ENCODE data around the gene F13A1. TPM values are rescaled to one million over a fixed set of nuclear protein-coding genes. Genes with fewer than 3 reads are reported as not detected.
"Not testable (repeated sequence)": the region's sequence is repeated elsewhere in the genome, so short reads cannot be mapped to it uniquely, and the experiment has no call there.

The F13A1 gene
- total RNA-seq, 1 experiment from 2014 or later, result 2.5 TPM

GRCh38 chr6:6332811-6333244 is 12.4 kb upstream of the F13A1 start:
- DNase-seq, result no peak
- no peaks in the 10 kb centered on the region for H3K9me3 ChIP-seq (replicated peaks)
- H3K4me3 ChIP-seq, result no peak overlapping the region
- H3K4me1 ChIP-seq, result no peaks in the 10 kb centered on the region
- no peaks in the 10 kb centered on the region for H3K36me3 ChIP-seq
- H3K27ac ChIP-seq, result no peak overlapping the region
- no peaks in the 10 kb centered on the region for H3K27me3 ChIP-seq

GRCh38 chr6:6331946-6332601 is 11.6 kb upstream of the F13A1 start:
- H3K27me3 ChIP-seq, result no peaks in the 10 kb centered on the region
- H3K4me1 ChIP-seq, result no peaks in the 10 kb centered on the region
- no peaks in the 10 kb centered on the region for H3K36me3 ChIP-seq
- no peak for DNase-seq
- no peak overlapping the region for H3K4me3 ChIP-seq
- no peak overlapping the region for H3K27ac ChIP-seq
- no peaks in the 10 kb centered on the region for H3K9me3 ChIP-seq (replicated peaks)

GRCh38 chr6:6331393-6331792 is 10.9 kb upstream of the F13A1 start:
- Histone ChIP-seq H3K27me3 (no peaks in the 10 kb centered on the region), H3K36me3 (no peaks in the 10 kb centered on the region), H3K27ac (no peak overlapping the region), H3K9me3 (replicated peaks) (no peaks in the 10 kb centered on the region), H3K4me3 (no peak overlapping the region), H3K4me1 (no peaks in the 10 kb centered on the region)
- DNase-seq, result no peak

GRCh38 chr6:6330407-6330806 is 9.9 kb upstream of the F13A1 start:
- H3K4me1 ChIP-seq, result no peaks in the 10 kb centered on the region
- H3K27me3 ChIP-seq, result no peaks in the 10 kb centered on the region
- DNase-seq, result no peak
- H3K36me3 ChIP-seq, result no peaks in the 10 kb centered on the region
- H3K9me3 ChIP-seq (replicated peaks), result no peaks in the 10 kb centered on the region
- H3K27ac ChIP-seq, result no peak overlapping the region
- H3K4me3 ChIP-seq, result no peak overlapping the region

- H3K36me3 ChIP-seq, result no peaks in the 10 kb centered on the region
- no peaks in the 10 kb centered on the region for H3K9me3 ChIP-seq (replicated peaks)
- H3K4me3 ChIP-seq, result no peak overlapping the region
- H3K4me1 ChIP-seq, result no peaks in the 10 kb centered on the region
- DNase-seq, result no peak
- H3K27me3 ChIP-seq, result no peaks in the 10 kb centered on the region
- H3K27ac ChIP-seq, result no peak overlapping the region
Measured at GRCh38 chr6:6328451-6328850, 8.0 kb upstream of the F13A1 start.

GRCh38 chr6:6323352-6323751 is 2.9 kb upstream of the F13A1 start:
- Histone ChIP-seq H3K27ac (no peak overlapping the region), H3K4me3 (no peak overlapping the region), H3K27me3 (no peaks in the 10 kb centered on the region), H3K4me1 (peaks cover 4% of the 10 kb centered on the region; the same call in 1 of the 2 replicates), H3K9me3 (replicated peaks) (no peaks in the 10 kb centered on the region), H3K36me3 (no peaks in the 10 kb centered on the region)
- no peak for DNase-seq

- no peaks in the 10 kb centered on the region for H3K36me3 ChIP-seq
- no peaks in the 10 kb centered on the region for H3K9me3 ChIP-seq (replicated peaks)
- H3K27ac ChIP-seq, result no peak overlapping the region
- peaks cover 4% of the 10 kb centered on the region; the same call in 1 of the 2 replicates for H3K4me1 ChIP-seq
- H3K27me3 ChIP-seq, result no peaks in the 10 kb centered on the region
- H3K4me3 ChIP-seq, result no peak overlapping the region
- peak in 1 of 2 experiments; percentile 64 for DNase-seq
Measured at GRCh38 chr6:6320901-6321300, 439 bp upstream of the F13A1 start.

- Histone ChIP-seq H3K36me3 (no peaks in the 10 kb centered on the region), H3K27ac (no peak overlapping the region), H3K4me3 (no peak overlapping the region), H3K4me1 (peaks cover 4% of the 10 kb centered on the region; the same call in 1 of the 2 replicates), H3K9me3 (replicated peaks) (no peaks in the 10 kb centered on the region), H3K27me3 (no peaks in the 10 kb centered on the region)
- DNase-seq, result no peak
Measured at GRCh38 chr6:6317825-6318733, 2.4 kb downstream of the F13A1 start.

- H3K9me3 ChIP-seq (replicated peaks), result no peaks in the 10 kb centered on the region
- H3K4me3 ChIP-seq, result no peak overlapping the region
Measured at GRCh38 chr6:6317386-6317785, 3.1 kb downstream of the F13A1 start.

GRCh38 chr6:6315660-6316059 is 4.8 kb downstream of the F13A1 start:
- no peak overlapping the region for H3K4me3 ChIP-seq
- H3K36me3 ChIP-seq, result no peaks in the 10 kb centered on the region
- no peaks in the 10 kb centered on the region for H3K27me3 ChIP-seq
- no peak overlapping the region for H3K27ac ChIP-seq
- H3K4me1 ChIP-seq, result peaks cover 4% of the 10 kb centered on the region; the same call in 1 of the 2 replicates
- no peaks in the 10 kb centered on the region for H3K9me3 ChIP-seq (replicated peaks)
- DNase-seq, result peak; percentile 19 to 64

More at GRCh38 chr6:6317386-6317785, 3.1 kb downstream of the F13A1 start:
- no peaks in the 10 kb centered on the region for H3K27me3 ChIP-seq
- DNase-seq, result no peak
- no peaks in the 10 kb centered on the region for H3K36me3 ChIP-seq
- H3K4me1 ChIP-seq, result peaks cover 4% of the 10 kb centered on the region; the same call in 1 of the 2 replicates
- H3K27ac ChIP-seq, result no peak overlapping the region

GRCh38 chr6:6314596-6314995 is 5.9 kb downstream of the F13A1 start:
- Histone ChIP-seq H3K9me3 (replicated peaks) (no peaks in the 10 kb centered on the region), H3K4me1 (no peaks in the 10 kb centered on the region), H3K27ac (no peak overlapping the region), H3K36me3 (no peaks in the 10 kb centered on the region), H3K27me3 (no peaks in the 10 kb centered on the region), H3K4me3 (no peak overlapping the region)
- no peak for DNase-seq

- H3K4me1 ChIP-seq, result no peaks in the 10 kb centered on the region
- no peaks in the 10 kb centered on the region for H3K27me3 ChIP-seq
- H3K9me3 ChIP-seq (replicated peaks), result no peaks in the 10 kb centered on the region
- DNase-seq, result no peak
- H3K27ac ChIP-seq, result no peak overlapping the region
- no peak overlapping the region for H3K4me3 ChIP-seq
- no peaks in the 10 kb centered on the region for H3K36me3 ChIP-seq
Measured at GRCh38 chr6:6312901-6313441, 7.5 kb downstream of the F13A1 start.

GRCh38 chr6:6305575-6305974 is 14.9 kb downstream of the F13A1 start:
- H3K36me3 ChIP-seq, result no peaks in the 10 kb centered on the region
- no peaks in the 10 kb centered on the region for H3K9me3 ChIP-seq (replicated peaks)
- no peaks in the 10 kb centered on the region for H3K27me3 ChIP-seq
- H3K4me1 ChIP-seq, result no peaks in the 10 kb centered on the region
- no peak overlapping the region for H3K27ac ChIP-seq
- no peak overlapping the region for H3K4me3 ChIP-seq
- DNase-seq, result no peak

GRCh38 chr6:6300383-6300782 is 20.1 kb downstream of the F13A1 start:
- H3K27ac ChIP-seq; H3K36me3 ChIP-seq; H3K27me3 ChIP-seq; H3K4me1 ChIP-seq; H3K4me3 ChIP-seq; DNase-seq; H3K9me3 ChIP-seq (replicated peaks): not testable (repeated sequence)

GRCh38 chr6:6293317-6293716 is 27.1 kb downstream of the F13A1 start:
- no peaks in the 10 kb centered on the region for H3K4me1 ChIP-seq
- no peaks in the 10 kb centered on the region for H3K27me3 ChIP-seq
- no peak for DNase-seq
- no peak overlapping the region for H3K27ac ChIP-seq
- H3K36me3 ChIP-seq, result no peaks in the 10 kb centered on the region
- H3K4me3 ChIP-seq, result no peak overlapping the region
- H3K9me3 ChIP-seq (replicated peaks), result no peaks in the 10 kb centered on the region
